ENCODE measurements around the gene SERPINA4.

Gene SERPINA4

DNA sequence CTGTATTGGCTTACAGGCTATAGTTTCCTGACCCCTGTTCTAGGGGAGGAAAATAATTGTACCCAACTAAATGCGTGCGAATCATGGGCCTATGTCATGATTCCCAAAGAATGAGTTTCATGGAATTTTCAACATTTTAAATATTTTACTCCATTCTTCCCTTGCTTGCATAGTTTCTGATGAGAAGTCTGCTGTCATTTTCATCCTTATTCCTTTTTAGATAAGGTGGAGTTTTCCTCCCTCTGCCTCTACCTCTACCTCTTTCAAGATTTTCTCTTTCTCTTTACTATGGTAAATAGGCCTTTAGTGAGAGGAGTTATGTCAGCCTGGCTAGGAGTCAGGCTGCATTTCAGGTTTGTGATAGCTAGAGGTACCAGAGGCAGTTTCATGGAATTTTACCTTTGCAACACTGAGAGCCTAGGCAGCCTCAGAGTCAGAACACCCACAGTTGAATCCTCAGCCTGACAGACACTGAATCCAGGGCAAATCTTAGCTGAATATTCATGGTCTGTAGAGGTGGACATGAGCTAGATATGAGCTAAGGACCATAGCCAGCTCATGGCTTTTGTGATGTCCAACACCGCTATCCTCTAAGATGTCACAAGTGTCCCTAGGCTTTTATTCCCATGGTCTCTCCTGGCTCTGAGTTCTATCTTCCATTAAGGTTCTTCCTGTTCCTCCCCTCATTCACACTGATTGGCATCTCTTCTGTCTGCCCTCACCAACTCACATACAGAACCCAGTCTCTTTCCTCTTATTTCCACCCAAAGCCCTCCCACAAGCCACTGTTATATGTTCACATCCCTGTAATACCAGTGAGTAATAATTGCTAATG lies 57.0 kb downstream of the SERPINA4 start:
- no peak for DNase-seq

DNA sequence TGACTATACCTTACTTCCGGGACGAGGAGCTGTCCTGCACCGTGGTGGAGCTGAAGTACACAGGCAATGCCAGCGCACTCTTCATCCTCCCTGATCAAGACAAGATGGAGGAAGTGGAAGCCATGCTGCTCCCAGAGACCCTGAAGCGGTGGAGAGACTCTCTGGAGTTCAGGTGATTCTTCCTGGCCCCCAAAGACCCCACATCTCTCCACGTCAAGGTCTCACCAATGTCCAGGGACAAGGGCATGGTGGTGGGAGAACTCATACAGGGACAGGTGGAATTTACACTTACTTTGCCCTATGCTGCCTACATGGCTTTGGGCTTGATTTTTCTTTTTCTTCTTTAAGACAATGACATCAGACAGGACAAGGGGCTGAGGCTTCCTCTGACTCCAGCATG lies 58.1 kb downstream of the SERPINA4 start:
- no peak for DNase-seq
